Measurements from ENCODE around the gene MED25. TPM values are rescaled to one million over a fixed set of nuclear protein-coding genes. Genes with fewer than 3 reads are reported as not detected.

Gene MED25
- total and polyA plus RNA-seq, 5 experiments from 2014 or later = 7.5 to 43.2 (median 19.2) TPM

DNA sequence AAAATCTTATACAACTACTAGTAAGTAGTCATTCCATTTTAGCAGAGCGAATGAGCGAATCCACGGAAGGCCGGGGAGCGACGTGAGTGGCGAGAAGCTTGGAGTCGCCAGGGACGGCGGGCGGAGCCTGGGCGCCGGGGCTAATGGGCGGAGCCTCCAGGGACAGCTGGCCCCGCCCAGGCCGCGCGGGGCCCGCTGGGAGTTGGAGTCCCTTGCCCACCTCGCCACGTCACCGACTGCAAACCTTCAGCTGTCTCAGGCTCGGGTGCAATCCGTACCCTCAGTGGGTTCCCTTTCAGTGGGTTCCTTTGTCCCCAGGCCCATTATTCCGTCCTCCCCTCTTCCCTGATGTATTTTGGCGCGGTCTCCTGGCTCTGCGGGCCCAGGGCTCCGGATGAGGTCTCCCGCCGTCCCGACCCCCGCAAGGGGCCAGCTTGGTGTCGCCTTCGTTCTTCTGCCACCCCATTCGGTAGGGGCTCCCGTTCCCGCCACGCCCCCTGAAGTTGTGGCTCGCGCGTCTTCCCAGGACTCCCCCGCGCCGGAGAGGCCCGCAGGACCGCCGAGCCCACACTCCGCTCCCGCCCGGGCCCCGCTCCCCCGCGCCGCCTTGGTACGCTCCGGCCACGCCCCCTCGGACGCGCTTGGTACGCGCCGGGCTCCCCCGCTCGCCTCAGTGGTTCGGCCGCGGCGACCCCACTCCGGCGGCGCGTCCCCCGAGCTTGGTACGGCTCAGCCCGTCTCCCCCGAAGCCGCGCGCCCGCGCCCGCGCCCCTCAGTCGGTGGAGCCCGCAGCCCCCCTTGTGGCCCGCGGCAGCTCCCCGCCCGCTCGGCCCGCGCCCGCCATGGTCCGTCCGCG is 32.6 kb downstream of the MED25 start, which contains the start of gene PTOV1:
PTOV1 (plus strand) TSS at position 673 of the 856 bp plus-strand sequence.
- H3K9me3 Mint-ChIP-seq = peaks cover 0 to 5% (median 0%) of the 10 kb centered on the region in 9 donors
- H3K4me1 Mint-ChIP-seq = peaks cover 19 to 44% (median 31%) of the 10 kb centered on the region in 4 donors
- peak; percentile 74 to 89 for ATAC-seq
- DNase-seq = peak; percentile 82 to 93 (median 88)
- peak within 1 kb of the TSS; percentile 83 to 99 (median 97) for H3K27ac Mint-ChIP-seq
- H3K4me3 Mint-ChIP-seq = peak within 1 kb of the TSS; percentile 88 to 97 (median 92)
- H3K36me3 Mint-ChIP-seq = peaks cover 0 to 5% (median 3%) of the 10 kb centered on the region in 3 donors
- H3K27me3 Mint-ChIP-seq = no peaks in the 10 kb centered on the region
- POLR2A ChIA-PET = interaction anchor here (0.5 to 9.1 kb wide), 16 partner anchors 13 to 1212 kb away, joined by 3 to 137 read pairs (median 4); partner anchors contain the start of genes AKT1S1, AP2A1, CA11 and FUZ

DNA sequence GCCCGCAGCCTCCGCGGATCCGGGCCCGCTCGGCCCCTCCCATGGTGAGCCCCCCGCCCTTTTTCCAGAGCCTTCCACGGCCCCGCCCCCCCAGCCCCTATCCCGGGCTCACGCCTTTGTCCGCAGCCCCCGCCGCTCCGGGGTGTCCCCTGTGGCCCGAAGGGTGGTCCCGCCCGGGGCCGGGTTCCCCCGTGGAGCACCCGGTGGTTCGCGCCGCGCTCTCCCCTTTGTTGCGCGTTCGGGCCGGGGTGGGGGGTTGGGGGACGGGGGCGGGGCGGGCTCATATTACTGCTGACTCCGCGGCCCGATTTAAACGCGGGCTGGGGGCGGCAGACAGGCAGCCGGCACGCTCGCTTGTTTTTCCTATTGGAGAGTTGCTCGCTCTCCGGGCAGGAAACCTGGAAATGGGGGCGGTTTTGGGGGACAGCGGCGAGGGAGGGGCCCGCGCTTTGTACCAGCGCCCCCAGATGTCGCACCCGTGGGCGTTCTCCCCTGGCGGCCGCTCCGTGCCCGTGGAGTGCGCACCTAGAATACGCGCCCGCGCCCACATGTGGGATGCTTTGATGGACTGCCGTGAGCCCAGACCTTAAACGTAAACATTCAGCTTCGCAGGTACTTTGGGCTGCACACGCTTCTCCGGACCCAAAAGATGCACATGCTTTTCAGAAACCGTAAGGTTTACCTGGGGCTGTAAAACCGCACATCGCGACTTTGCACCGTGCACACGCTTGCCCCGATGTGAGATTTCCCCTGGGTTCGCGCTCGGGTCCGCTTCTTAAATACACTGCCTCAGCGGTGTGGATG is 33.6 kb downstream of the MED25 start:
- Mint-ChIP-seq H3K4me1 (peaks cover 19 to 44% (median 31%) of the 10 kb centered on the region in 4 donors), H3K9me3 (peaks cover 0 to 5% (median 0%) of the 10 kb centered on the region in 9 donors), H3K27ac (peak overlapping the region; percentile 80 to 94 (median 90)), H3K27me3 (no peaks in the 10 kb centered on the region), H3K36me3 (peaks cover 0 to 6% (median 3%) of the 10 kb centered on the region in 3 donors), H3K4me3 (peak overlapping the region; percentile 78 to 94 (median 89))
- POLR2A ChIA-PET = interaction anchor here (1.1 to 9.1 kb wide), 9 partner anchors 14 to 134 kb away, joined by 3 to 137 read pairs (median 16); partner anchors contain the start of genes AKT1S1, AP2A1, FUZ and MED25
- ATAC-seq = peak; percentile 21 to 24
- peak in 6 of 10 donors; percentile 27 to 51 (median 40) for DNase-seq

DNA sequence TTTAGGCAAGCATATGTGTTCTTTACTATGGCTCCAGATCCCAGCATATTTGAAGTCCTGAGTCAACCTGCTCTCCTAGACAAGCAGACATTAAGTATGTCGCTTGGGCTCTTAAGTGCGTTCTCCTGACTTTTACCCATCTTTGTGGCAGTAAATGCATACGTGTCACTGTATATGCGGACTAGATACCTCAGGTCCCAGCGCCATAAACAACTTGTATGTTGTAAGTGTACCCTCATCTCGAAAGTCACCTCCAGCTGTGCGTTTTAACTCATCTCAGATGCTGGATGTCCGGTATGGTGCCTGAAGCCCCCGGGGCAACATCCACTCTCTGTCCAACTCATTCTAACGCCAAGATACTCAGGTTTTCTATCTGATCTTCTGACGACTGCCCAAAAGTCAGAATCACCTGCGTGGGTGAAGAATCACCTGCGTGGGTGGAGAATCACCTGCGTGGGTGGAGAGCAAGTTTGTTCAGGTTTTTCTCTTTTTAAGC is 34.6 kb downstream of the MED25 start:
- Mint-ChIP-seq H3K4me1 (peaks cover 19 to 43% (median 31%) of the 10 kb centered on the region in 4 donors), H3K9me3 (peaks cover 0 to 5% (median 0%) of the 10 kb centered on the region in 9 donors), H3K27ac (peak overlapping the region; percentile 25 to 94 (median 90)), H3K4me3 (peak overlapping the region; percentile 78 to 94 (median 89)), H3K27me3 (no peaks in the 10 kb centered on the region), H3K36me3 (peaks cover 0 to 11% (median 3%) of the 10 kb centered on the region in 3 donors)
- no peak for DNase-seq
- no peak for ATAC-seq
- POLR2A ChIA-PET = interaction anchor here (3.7 to 9.1 kb wide), 2 partner anchors 13 to 23 kb away, joined by 53 to 137 read pairs; partner anchors contain the start of genes AKT1S1, PNKP and TBC1D17

DNA sequence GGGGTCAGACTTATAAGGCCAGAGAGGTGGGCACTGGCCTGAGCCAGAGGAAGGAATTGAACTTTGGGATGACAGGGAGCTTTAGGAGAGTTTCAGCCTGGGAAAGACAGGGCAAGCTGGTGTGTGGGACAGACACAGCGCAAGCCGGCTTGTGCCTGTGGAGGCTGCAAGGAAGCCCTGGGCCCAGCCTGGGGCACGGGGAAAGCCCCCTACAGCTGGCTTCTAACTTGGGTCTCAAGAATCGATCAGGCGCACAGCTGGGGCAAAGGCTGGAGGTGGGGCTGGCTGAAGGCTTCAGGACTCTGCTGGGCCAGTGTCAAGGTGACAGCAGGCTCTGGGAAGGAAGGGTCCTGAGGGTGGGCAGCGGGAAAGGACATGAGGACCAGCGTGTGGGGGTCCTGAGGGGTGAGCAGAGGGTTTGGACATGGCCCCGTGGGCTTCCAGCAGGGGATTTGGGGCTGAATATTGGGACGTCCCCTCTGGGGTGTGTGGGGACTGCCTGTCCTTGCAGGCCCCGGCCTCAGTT is 35.8 kb downstream of the MED25 start:
- Mint-ChIP-seq H3K27ac (peak overlapping the region in 5 of 10 donors; percentile 34 to 79 (median 66)), H3K4me3 (peak overlapping the region in 7 of 10 donors; percentile 41 to 82 (median 58)), H3K27me3 (no peaks in the 10 kb centered on the region), H3K4me1 (peaks cover 19 to 34% (median 25%) of the 10 kb centered on the region in 4 donors), H3K9me3 (peaks cover 0 to 4% (median 0%) of the 10 kb centered on the region in 9 donors), H3K36me3 (peaks cover 0 to 18% (median 3%) of the 10 kb centered on the region in 3 donors)
- POLR2A ChIA-PET = interaction anchor here (0.6 to 9.1 kb wide), 2 partner anchors 12 to 318 kb away, joined by 3 to 137 read pairs; partner anchors contain the start of gene PNKP
- no peak for ATAC-seq
- no peak for DNase-seq

DNA sequence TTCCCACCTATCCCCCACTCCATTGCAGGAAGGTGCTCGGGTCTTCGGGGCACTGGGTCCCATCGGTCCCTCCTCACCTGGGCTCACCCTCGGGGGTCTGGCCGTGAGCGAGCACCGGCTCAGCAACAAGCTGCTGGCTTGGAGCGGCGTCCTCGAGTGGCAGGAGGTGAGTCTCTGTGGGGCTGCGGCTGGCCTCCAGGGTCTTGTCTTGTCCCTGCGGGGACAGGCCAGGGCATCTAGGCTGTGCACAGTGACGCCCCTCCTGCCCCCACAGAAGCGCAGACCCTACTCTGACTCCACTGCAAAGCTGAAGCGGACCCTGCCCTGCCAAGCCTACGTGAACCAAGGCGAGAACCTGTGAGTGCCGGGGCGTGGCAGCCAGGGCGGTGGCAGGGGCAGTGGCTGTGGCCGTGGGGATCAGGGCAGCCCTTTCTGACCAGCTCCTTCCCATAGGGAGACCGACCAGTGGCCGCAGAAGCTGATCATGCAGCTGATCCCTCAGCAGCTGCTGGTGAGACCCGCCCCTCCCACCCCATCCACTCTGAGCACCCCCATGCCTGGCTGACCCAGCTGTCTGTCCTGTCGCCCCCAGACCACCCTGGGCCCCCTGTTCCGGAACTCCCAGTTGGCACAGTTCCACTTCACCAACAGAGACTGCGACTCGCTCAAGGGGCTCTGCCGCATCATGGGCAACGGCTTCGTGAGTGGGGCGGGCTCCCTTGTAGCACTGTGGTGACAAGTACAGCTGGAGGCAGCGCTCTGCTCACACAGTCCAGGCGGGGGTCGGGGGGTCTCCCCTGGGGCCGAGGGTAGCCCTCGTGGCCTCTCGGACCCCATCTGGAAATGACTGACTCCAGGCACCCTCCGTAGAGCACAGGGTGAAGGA is 36.5 kb downstream of the MED25 start:
- no peak for DNase-seq
- peaks cover 0 to 3% (median 0%) of the 10 kb centered on the region in 9 donors for H3K9me3 Mint-ChIP-seq
- no peak overlapping the region for H3K27ac Mint-ChIP-seq
- H3K36me3 Mint-ChIP-seq = peaks cover 0 to 19% (median 0%) of the 10 kb centered on the region in 3 donors
- ATAC-seq = no peak
- POLR2A ChIA-PET = interaction anchor here (9.1 kb wide), 1 partner anchor 12 kb away, joined by 137 read pairs; the partner anchor contains the start of gene PNKP
- no peaks in the 10 kb centered on the region for H3K27me3 Mint-ChIP-seq
- H3K4me3 Mint-ChIP-seq = no peak overlapping the region
- peaks cover 16 to 32% (median 23%) of the 10 kb centered on the region in 4 donors for H3K4me1 Mint-ChIP-seq

DNA sequence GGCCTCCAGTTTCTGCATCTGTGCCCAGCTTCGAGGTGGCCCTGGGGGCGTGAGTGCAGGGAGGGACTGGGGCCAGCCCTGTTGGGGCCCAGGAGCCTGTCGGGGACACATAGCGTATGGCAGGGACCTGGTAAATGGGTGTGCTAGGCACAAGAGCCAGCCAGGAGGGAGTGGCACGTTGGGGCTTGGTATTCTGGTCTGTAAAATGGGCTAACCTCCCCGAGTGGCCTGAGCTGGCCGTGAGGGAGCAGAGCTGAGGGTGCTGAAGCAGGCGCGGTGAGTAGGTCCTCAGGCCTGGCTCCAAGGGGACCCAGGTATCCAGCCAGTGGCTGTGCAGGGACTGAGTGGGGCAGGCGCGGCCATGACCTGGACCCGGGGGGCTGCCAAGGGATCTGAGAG is 37.2 kb downstream of the MED25 start:
- peaks cover 11 to 25% (median 17%) of the 10 kb centered on the region in 4 donors for H3K4me1 Mint-ChIP-seq
- peak overlapping the region in 5 of 10 donors; percentile 16 to 80 (median 57) for H3K27ac Mint-ChIP-seq
- peaks cover 0 to 23% (median 2%) of the 10 kb centered on the region in 3 donors for H3K36me3 Mint-ChIP-seq
- no peaks in the 10 kb centered on the region for H3K9me3 Mint-ChIP-seq
- H3K4me3 Mint-ChIP-seq = peak overlapping the region in 2 of 10 donors; percentile 1 to 27
- no peaks in the 10 kb centered on the region for H3K27me3 Mint-ChIP-seq
- DNase-seq (no peak), ATAC-seq (no peak)
- POLR2A ChIA-PET = interaction anchor here (9.1 kb wide), 1 partner anchor 11 kb away, joined by 137 read pairs; the partner anchor contains the start of gene PNKP

DNA sequence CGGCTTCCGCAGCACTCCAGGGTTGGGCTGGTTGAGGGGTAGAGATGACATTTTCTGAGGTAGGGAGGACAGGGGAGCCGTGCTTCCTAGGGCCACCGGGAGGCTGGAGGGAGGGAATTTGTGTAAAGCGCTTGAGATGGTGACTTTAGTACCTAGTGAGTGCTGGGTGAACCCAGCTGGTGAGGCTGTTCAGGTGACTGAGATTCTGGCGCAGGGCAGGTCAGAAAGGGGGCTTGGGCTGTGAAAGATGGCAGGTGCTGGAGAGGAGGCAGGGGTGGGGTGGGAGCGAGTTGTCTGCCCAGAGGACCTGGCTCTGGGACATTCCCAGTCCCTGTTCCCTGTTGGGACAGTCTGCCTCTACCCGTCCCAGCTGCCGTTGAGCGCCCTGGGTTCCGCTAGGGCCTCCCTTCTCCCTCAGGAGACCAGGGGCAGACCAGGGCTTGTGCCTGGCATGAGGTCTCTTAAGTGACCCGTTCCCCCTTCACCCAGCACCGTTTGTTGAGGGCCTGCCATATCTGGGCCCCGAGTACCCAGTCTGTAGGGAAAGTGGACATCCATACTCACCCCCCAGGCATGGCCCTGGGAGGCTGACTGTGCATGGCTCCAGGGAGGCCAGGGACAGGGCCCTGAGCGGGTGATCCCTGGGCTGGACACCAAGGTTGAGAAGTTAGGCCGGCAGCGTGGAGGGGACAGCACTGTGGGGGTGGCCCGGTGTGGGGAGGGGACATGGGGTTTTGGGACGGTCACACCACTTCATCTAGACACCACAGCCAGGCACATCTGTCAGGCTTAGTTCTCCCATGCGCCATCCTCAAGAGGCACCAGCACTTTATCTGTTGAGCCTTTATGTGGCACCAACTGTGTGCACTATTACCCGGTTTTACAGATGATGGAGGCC is 37.8 kb downstream of the MED25 start:
- DNase-seq (no peak), ATAC-seq (no peak)
- peak overlapping the region in 6 of 10 donors; percentile 14 to 80 (median 48) for H3K27ac Mint-ChIP-seq
- H3K27me3 Mint-ChIP-seq = no peaks in the 10 kb centered on the region
- H3K4me1 Mint-ChIP-seq = peaks cover 9 to 23% (median 16%) of the 10 kb centered on the region in 4 donors
- POLR2A ChIA-PET = interaction anchor here (0.8 to 9.1 kb wide), 2 partner anchors 10 to 22 kb away, joined by 3 to 137 read pairs; partner anchors contain the start of genes AKT1S1, PNKP and TBC1D17
- no peaks in the 10 kb centered on the region for H3K9me3 Mint-ChIP-seq
- H3K4me3 Mint-ChIP-seq = peak overlapping the region in 1 of 10 donors; percentile 1
- H3K36me3 Mint-ChIP-seq = peaks cover 0 to 27% (median 2%) of the 10 kb centered on the region in 3 donors

DNA sequence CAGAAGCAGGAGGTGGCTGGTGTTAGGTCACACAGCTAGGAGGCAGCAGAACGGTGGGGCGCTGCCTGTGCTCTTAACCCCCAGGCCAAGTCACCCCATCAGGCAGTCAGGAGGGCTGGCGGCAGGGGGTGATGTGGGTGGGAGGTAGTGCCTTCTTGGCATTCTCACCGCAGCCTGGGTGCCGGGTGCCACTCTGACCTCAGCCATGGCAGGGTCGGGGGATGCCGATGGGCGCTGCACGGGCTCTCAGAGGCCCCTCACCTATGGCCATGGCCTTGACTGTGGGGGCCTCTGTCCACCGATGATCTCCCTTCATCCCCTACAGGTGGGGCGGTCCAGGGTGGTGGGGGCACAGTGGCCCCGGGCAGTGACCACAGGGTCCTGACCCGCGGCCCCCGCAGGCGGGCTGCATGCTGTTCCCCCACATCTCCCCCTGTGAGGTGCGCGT is 38.5 kb downstream of the MED25 start:
- peaks cover 0 to 32% (median 2%) of the 10 kb centered on the region in 3 donors for H3K36me3 Mint-ChIP-seq
- H3K9me3 Mint-ChIP-seq = no peaks in the 10 kb centered on the region
- peak overlapping the region in 1 of 10 donors; percentile 30 for H3K4me3 Mint-ChIP-seq
- POLR2A ChIA-PET = interaction anchor here (0.8 to 9.1 kb wide), 2 partner anchors 10 to 21 kb away, joined by 3 to 137 read pairs; partner anchors contain the start of genes AKT1S1, PNKP and TBC1D17
- ATAC-seq (no peak), DNase-seq (no peak)
- no peak overlapping the region for H3K27ac Mint-ChIP-seq
- H3K27me3 Mint-ChIP-seq = no peaks in the 10 kb centered on the region
- peaks cover 9 to 23% (median 16%) of the 10 kb centered on the region in 4 donors for H3K4me1 Mint-ChIP-seq

DNA sequence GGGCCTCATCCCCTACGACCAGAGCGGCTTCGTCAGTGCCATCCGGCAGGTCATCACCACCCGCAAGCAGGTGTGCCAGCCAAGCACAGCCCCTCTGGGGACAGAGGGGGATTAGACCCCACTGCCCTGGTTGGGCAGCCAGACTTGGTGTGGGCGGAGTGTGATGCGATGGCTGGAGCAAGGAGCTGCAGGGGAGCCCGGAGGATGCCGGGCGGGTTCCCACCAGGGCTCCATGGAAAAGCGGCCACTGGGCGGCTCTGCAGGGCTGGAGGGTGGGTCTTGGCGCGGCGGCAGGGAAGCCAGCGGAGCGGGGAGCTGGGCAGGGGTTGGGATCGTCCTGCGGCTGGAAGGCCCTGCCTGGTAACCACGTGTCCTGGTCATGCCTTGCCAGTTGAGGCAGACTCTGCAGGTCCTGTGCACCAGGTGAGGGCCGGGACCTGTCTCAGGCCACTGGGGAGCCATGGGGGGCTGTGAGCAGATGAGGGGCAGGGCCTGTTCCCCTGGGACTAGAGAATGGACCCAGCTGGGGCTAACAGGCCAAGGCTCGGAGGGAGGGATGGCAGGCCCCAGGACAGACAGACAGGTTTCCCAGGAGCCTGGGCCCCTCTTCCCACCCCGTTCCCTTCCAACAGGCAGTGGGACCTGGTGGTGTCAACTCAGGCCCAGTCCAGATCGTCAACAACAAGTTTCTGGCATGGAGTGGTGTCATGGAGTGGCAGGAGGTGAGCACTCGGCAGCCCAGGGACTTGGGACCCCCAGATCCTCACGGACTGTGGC is 39.2 kb downstream of the MED25 start:
- no peak overlapping the region for H3K27ac Mint-ChIP-seq
- POLR2A ChIA-PET = interaction anchor here (0.6 to 1.5 kb wide), 3 partner anchors 12 to 80 kb away, joined by 3 to 7 read pairs (median 3); no protein-coding TSS in a partner anchor
- peak overlapping the region in 1 of 10 donors; percentile 30 for H3K4me3 Mint-ChIP-seq

More for the DNA sequence above, 39.2 kb downstream of the MED25 start:
- no peak for DNase-seq
- Mint-ChIP-seq H3K9me3 (no peaks in the 10 kb centered on the region), H3K36me3 (peaks cover 0 to 32% (median 2%) of the 10 kb centered on the region in 3 donors), H3K27me3 (no peaks in the 10 kb centered on the region), H3K4me1 (peaks cover 7 to 18% (median 11%) of the 10 kb centered on the region in 4 donors)
- ATAC-seq = no peak

Data from naive thymus-derived CD8-positive, alpha-beta T cell (primary cell).